GM21576 (cell line): Measurements from ENCODE around the gene PRDX2.
"Not testable (repeated sequence)": the region's sequence is repeated elsewhere in the genome, so short reads cannot be mapped to it uniquely, and the experiment has no call there.

Experiments used
- ATAC-seq: cut with Tn5 transposase; IDR thresholded peaks from one replicate; pipeline ENCODE4 v1.9.1; 2021; ENCODE audit warnings: mild to moderate bottlenecking, moderate library complexity; ENCODE audit not compliant: unreplicated experiment

PRDX2 gene

GRCh38 chr19:12825254-12826131, 23.9 kb upstream of the PRDX2 start:
- ATAC-seq, result no peak

- no peak for ATAC-seq
These were observed 20.2 kb upstream of the PRDX2 start for GRCh38 chr19:12821761-12822160.

GRCh38 chr19:12817810-12818209, 16.2 kb upstream of the PRDX2 start:
- not testable (repeated sequence) for ATAC-seq

GRCh38 chr19:12817188-12817587, 15.6 kb upstream of the PRDX2 start:
- not testable (repeated sequence) for ATAC-seq

- no peak for ATAC-seq
These were observed 13.5 kb upstream of the PRDX2 start for GRCh38 chr19:12815088-12815487.

GRCh38 chr19:12806242-12807081, 4.9 kb upstream of the PRDX2 start, which contains the start of gene RNASEH2A:
TSS of gene RNASEH2A (plus strand) at chr19:12806584. CDS start at chr19:12806674, 90 bp downstream.
- ATAC-seq, result peak; percentile 73

- ATAC-seq, result no peak
These were observed 2.5 kb upstream of the PRDX2 start for GRCh38 chr19:12804051-12804450.

- ATAC-seq, result no peak
These were observed 887 bp upstream of the PRDX2 start for GRCh38 chr19:12802267-12803106.

- no peak for ATAC-seq
These were observed 606 bp downstream of the PRDX2 start for GRCh38 chr19:12800923-12801465.

- no peak for ATAC-seq
These were observed 1.2 kb downstream of the PRDX2 start for GRCh38 chr19:12800466-12800770.

GRCh38 chr19:12799742-12800465, 1.7 kb downstream of the PRDX2 start:
- ATAC-seq, result no peak

GRCh38 chr19:12797607-12798006, 4.0 kb downstream of the PRDX2 start:
- not testable (repeated sequence) for ATAC-seq

GRCh38 chr19:12797141-12797587, 4.4 kb downstream of the PRDX2 start:
- no peak for ATAC-seq

- no peak for ATAC-seq
These were observed 5.2 kb downstream of the PRDX2 start for GRCh38 chr19:12796146-12797071.

- ATAC-seq, result no peak
These were observed 6.6 kb downstream of the PRDX2 start for GRCh38 chr19:12794971-12795381.

GRCh38 chr19:12794196-12794941, 7.2 kb downstream of the PRDX2 start:
- no peak for ATAC-seq

- ATAC-seq, result no peak
These were observed 8.1 kb downstream of the PRDX2 start for GRCh38 chr19:12793290-12794195.
